ENCODE measurements around the gene SLC16A7. TPM values are rescaled to one million over a fixed set of nuclear protein-coding genes. Genes with fewer than 3 reads are reported as not detected.

SLC16A7 gene
- total RNA-seq, 1 donor from 2014 or later = 6.5 TPM

DNA sequence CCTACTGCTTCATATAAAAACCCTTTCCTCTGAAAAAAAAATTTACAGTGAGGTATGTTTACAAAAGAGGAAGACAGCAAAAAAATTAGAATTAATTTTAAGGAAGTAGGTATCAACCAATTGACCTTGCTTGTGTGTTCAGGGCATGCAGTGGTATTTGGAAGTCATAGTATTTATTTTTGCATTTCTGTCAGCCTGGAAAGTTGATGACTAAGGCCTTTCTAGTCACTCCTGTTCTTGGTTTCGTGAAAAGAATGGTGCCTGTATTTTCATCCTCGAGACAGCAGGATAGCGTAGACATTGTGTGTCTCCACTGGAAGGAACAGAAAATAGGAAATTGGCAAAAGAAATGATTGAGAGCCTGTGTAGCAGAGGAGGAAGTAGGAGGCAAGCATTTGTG is 24.5 kb downstream of the SLC16A7 start:
- no peaks in the 10 kb centered on the region for H3K4me1 Mint-ChIP-seq (ENCODE audit: low read depth)
- TF ChIP-seq, protein P1, sequence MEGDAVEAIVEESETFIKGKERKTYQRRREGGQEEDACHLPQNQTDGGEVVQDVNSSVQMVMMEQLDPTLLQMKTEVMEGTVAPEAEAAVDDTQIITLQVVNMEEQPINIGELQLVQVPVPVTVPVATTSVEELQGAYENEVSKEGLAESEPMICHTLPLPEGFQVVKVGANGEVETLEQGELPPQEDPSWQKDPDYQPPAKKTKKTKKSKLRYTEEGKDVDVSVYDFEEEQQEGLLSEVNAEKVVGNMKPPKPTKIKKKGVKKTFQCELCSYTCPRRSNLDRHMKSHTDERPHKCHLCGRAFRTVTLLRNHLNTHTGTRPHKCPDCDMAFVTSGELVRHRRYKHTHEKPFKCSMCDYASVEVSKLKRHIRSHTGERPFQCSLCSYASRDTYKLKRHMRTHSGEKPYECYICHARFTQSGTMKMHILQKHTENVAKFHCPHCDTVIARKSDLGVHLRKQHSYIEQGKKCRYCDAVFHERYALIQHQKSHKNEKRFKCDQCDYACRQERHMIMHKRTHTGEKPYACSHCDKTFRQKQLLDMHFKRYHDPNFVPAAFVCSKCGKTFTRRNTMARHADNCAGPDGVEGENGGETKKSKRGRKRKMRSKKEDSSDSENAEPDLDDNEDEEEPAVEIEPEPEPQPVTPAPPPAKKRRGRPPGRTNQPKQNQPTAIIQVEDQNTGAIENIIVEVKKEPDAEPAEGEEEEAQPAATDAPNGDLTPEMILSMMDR (IDR thresholded peaks at IDR 0.05; ENCODE audit: unreplicated experiment) = no peak
- no peak for DNase-seq (ENCODE audit: low spot score, unreplicated experiment)
- no peak overlapping the region for H3K27ac Mint-ChIP-seq
- H3K4me3 Mint-ChIP-seq (ENCODE audit: low read depth) = no peak overlapping the region
- no peaks in the 10 kb centered on the region for H3K27me3 Mint-ChIP-seq
- H3K36me3 Mint-ChIP-seq (ENCODE audit: insufficient read depth) = no peaks in the 10 kb centered on the region
- H3K9me3 Mint-ChIP-seq (ENCODE audit: low read depth) = no peaks in the 10 kb centered on the region

DNA sequence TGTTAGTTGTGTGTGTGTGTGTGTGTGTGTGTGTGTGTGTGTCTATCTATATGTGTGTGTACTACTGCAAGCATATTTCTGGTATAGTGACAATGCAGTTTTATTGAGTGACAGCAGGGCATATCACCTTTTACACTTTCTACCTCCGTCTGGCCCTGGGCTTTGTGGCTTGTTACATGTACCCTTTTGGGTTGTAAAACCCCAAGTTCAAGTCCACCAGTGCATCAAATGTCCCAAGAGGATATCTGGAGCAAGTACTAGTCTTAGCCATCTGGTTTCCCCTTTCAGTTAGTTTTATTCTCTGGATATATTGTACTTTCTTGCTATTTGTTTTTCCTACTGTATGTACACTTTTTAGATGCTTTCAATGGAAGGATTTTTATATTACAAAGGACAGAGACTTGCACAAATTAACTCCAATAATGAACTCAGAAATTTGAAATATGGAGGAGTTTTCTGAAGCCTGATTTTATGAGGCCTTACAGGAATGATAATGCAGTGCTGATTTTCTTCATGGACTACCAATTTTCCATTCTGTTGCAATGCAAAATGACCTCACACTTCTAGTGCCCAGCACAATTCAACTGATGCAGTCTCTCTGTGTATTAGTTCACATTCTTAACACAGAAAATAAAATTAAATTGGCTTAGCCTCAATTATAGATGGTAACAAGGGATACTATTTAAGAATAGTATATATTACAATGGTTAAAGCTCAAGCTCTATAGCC is 29.1 kb downstream of the SLC16A7 start:
- no peak overlapping the region for H3K4me3 Mint-ChIP-seq (ENCODE audit: low read depth)
- no peaks in the 10 kb centered on the region for H3K4me1 Mint-ChIP-seq (ENCODE audit: low read depth)
- H3K36me3 Mint-ChIP-seq (ENCODE audit: insufficient read depth) = no peaks in the 10 kb centered on the region
- H3K27ac Mint-ChIP-seq = no peak overlapping the region
- H3K27me3 Mint-ChIP-seq = no peaks in the 10 kb centered on the region
- TF ChIP-seq, protein P1 (IDR thresholded peaks at IDR 0.05; ENCODE audit: unreplicated experiment) = no peak
- no peak for DNase-seq (ENCODE audit: low spot score, unreplicated experiment)
- H3K9me3 Mint-ChIP-seq (ENCODE audit: low read depth) = no peaks in the 10 kb centered on the region

DNA sequence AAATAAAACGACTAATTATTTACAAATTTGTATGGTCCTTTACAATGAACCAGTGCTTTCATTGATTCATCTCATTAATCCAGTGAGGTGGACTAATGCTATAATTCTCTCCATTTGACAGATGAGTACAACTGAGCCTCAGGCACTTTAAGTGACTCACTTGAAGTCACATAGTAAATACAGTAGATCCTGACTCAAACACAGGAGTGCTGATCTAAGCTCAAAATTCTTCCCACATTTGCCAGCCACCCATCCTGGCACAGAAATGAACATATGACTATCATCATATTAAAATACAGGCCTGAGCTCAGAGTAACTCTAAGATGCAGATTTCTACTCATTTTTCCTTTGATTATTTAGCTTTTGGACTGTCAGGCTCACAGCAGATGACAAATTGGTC is 30.6 kb downstream of the SLC16A7 start:
- H3K27me3 Mint-ChIP-seq = no peaks in the 10 kb centered on the region

DNA sequence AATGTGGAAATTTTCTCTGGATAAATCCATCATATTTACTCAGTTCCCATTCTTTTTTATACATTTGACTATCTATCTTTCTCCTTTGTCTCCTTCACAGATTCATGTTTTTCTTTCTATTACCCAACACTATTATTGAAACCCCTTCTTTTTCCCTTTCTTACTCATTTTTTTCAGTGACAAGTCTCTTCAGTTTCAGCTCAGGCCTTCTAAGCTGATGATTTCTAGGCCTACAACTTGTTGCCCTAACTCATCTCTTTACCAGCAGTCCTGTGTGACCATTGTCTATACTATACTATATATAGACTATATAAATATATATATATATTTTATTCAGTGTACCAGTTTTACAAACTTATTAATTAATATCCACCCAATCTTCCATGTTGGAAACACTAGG is 31.8 kb downstream of the SLC16A7 start:
- H3K4me1 Mint-ChIP-seq (ENCODE audit: low read depth) = no peaks in the 10 kb centered on the region

More for the DNA sequence above, 30.6 kb downstream of the SLC16A7 start:
- no peaks in the 10 kb centered on the region for H3K36me3 Mint-ChIP-seq (ENCODE audit: insufficient read depth)
- H3K27ac Mint-ChIP-seq = no peak overlapping the region
- no peak overlapping the region for H3K4me3 Mint-ChIP-seq (ENCODE audit: low read depth)
- H3K4me1 Mint-ChIP-seq (ENCODE audit: low read depth) = no peaks in the 10 kb centered on the region
- H3K9me3 Mint-ChIP-seq (ENCODE audit: low read depth) = no peaks in the 10 kb centered on the region
- no peak for DNase-seq (ENCODE audit: low spot score, unreplicated experiment)
- TF ChIP-seq, protein P1 (IDR thresholded peaks at IDR 0.05; ENCODE audit: unreplicated experiment) = no peak

DNA sequence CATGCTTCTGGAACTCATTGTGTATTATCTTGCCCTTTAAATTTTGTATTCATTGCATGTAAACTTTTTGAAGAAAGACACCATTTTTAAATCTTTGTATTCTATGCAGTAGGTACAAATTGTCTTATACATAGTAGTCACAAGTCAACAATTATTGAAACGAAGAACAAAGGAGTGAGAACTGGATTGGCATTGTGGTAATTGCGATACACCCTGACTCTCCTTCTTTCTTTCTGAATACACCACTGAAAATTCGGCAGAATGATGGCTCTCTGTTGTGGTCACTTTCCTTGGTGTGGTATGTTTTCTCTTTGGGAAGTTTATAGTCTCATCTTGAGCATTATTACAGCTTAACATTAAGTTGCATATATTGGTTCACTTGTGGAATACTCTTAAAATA is 34.1 kb downstream of the SLC16A7 start:
- H3K36me3 Mint-ChIP-seq (ENCODE audit: insufficient read depth) = no peaks in the 10 kb centered on the region
- H3K27me3 Mint-ChIP-seq = no peaks in the 10 kb centered on the region
- H3K27ac Mint-ChIP-seq = no peak overlapping the region

More for the DNA sequence above, 31.8 kb downstream of the SLC16A7 start:
- Mint-ChIP-seq H3K9me3 (ENCODE audit: low read depth) (no peaks in the 10 kb centered on the region), H3K27ac (no peak overlapping the region), H3K4me3 (ENCODE audit: low read depth) (no peak overlapping the region), H3K27me3 (no peaks in the 10 kb centered on the region), H3K36me3 (ENCODE audit: insufficient read depth) (no peaks in the 10 kb centered on the region)
- TF ChIP-seq, protein P1 (IDR thresholded peaks at IDR 0.05; ENCODE audit: unreplicated experiment) = no peak
- DNase-seq (ENCODE audit: low spot score, unreplicated experiment) = no peak

More for the DNA sequence above, 34.1 kb downstream of the SLC16A7 start:
- no peaks in the 10 kb centered on the region for H3K9me3 Mint-ChIP-seq (ENCODE audit: low read depth)
- no peak overlapping the region for H3K4me3 Mint-ChIP-seq (ENCODE audit: low read depth)
- no peaks in the 10 kb centered on the region for H3K4me1 Mint-ChIP-seq (ENCODE audit: low read depth)
- TF ChIP-seq, protein P1 (IDR thresholded peaks at IDR 0.05; ENCODE audit: unreplicated experiment) = no peak
- no peak for DNase-seq (ENCODE audit: low spot score, unreplicated experiment)
